GM21360 (cell line): ENCODE data around the gene GRIN3B.
"Not testable (repeated sequence)": the region's sequence is repeated elsewhere in the genome, so short reads cannot be mapped to it uniquely, and the experiment has no call there.

Experiments
- ATAC-seq: cut with Tn5 transposase; IDR thresholded peaks from one replicate; pipeline ENCODE4 v1.9.1; 2021; ENCODE audit warnings: mild to moderate bottlenecking, moderate library complexity; ENCODE audit not compliant: unreplicated experiment

Gene GRIN3B

GRCh38 chr19:1000095-1000494, at the start of gene GRIN3B:
TSS of gene GRIN3B (plus strand) at chr19:1000419. CDS start at chr19:1000438, 19 bp downstream.
- ATAC-seq, result no peak

- ATAC-seq, result no peak
Measured at GRCh38 chr19:952049-952679, 48.1 kb upstream of the GRIN3B start.

- ATAC-seq, result no peak
Measured at GRCh38 chr19:952680-953444, 47.4 kb upstream of the GRIN3B start.

GRCh38 chr19:953445-954271, 46.6 kb upstream of the GRIN3B start:
- ATAC-seq, result no peak

GRCh38 chr19:954272-954671, 45.9 kb upstream of the GRIN3B start:
- ATAC-seq, result no peak

- no peak for ATAC-seq
Measured at GRCh38 chr19:954672-955494, 45.3 kb upstream of the GRIN3B start.

- ATAC-seq, result no peak
Measured at GRCh38 chr19:955803-956765, 44.1 kb upstream of the GRIN3B start.

GRCh38 chr19:956766-957440, 43.3 kb upstream of the GRIN3B start:
- no peak for ATAC-seq

GRCh38 chr19:957578-957977, 42.6 kb upstream of the GRIN3B start:
- ATAC-seq, result not testable (repeated sequence)

GRCh38 chr19:958967-959855, 41.0 kb upstream of the GRIN3B start:
- ATAC-seq, result no peak

- ATAC-seq, result no peak
Measured at GRCh38 chr19:960020-960419, 40.2 kb upstream of the GRIN3B start.

- ATAC-seq, result no peak
Measured at GRCh38 chr19:960601-960938, 39.6 kb upstream of the GRIN3B start.

GRCh38 chr19:961866-962620, 38.2 kb upstream of the GRIN3B start:
- ATAC-seq, result no peak

- ATAC-seq, result no peak
Measured at GRCh38 chr19:962683-963400, 37.4 kb upstream of the GRIN3B start.

- no peak for ATAC-seq
Measured at GRCh38 chr19:963486-963951, 36.7 kb upstream of the GRIN3B start.

GRCh38 chr19:964116-964520, 36.1 kb upstream of the GRIN3B start:
- ATAC-seq, result no peak
